Smooth muscle cell (in vitro differentiated cells): ENCODE measurements around the gene POLG2. TPM values are rescaled to one million over a fixed set of nuclear protein-coding genes. Genes with fewer than 3 reads are reported as not detected.

Experiments used
- DNase-seq: peaks from one replicate; lab custom pipeline; 2025; ENCODE audit not compliant: unreplicated experiment; lab: John Stamatoyannopoulos, UW
- H2AFZ ChIP-seq: fragments of 200-600 bp; sonication (generic); 2 replicates; pipeline ENCODE4 v1.6.0; 2016; ENCODE audit warnings: antibody characterized with exemption, low read depth, mild to moderate bottlenecking
- H3F3A ChIP-seq: fragments of 200-600 bp; sonication (generic); 2 replicates; pipeline ENCODE4 v1.6.0; 2017; ENCODE audit warnings: antibody characterized with exemption, low read depth
- H3K27ac ChIP-seq: fragments of 200-600 bp; sonication (generic); 2 replicates; pipeline ENCODE4 v1.5.1; 2016; ENCODE audit warnings: low read depth, mild to moderate bottlenecking
- H3K27me3 ChIP-seq: fragments of 200-600 bp; sonication (generic); 2 replicates; pipeline ENCODE4 v1.6.1; 2016; ENCODE audit warnings: low read depth, mild to moderate bottlenecking
- H3K36me3 ChIP-seq: fragments of 200-600 bp; sonication (generic); 2 replicates; pipeline ENCODE4 v1.5.1; 2016; ENCODE audit warnings: low read depth
- H3K4me1 ChIP-seq: fragments of 200-600 bp; sonication (generic); 2 replicates; pipeline ENCODE4 v1.5.1; 2016; ENCODE audit warnings: low read depth
- H3K4me2 ChIP-seq: fragments of 200-600 bp; sonication (generic); 2 replicates; pipeline ENCODE4 v1.6.0; 2016; ENCODE audit warnings: mild to moderate bottlenecking
- H3K4me3 ChIP-seq: fragments of 200-600 bp; sonication (generic); 2 replicates; pipeline ENCODE4 v1.5.1; 2016; ENCODE audit warnings: mild to moderate bottlenecking
- H3K79me2 ChIP-seq: fragments of 200-600 bp; sonication (generic); 2 replicates; pipeline ENCODE4 v1.6.0; 2016; ENCODE audit warnings: low read depth, mild to moderate bottlenecking
- H3K9ac ChIP-seq: fragments of 200-600 bp; sonication (generic); 2 replicates; pipeline ENCODE4 v1.6.0; 2016; ENCODE audit warnings: low read depth
- H3K9me3 ChIP-seq: fragments of 200-600 bp; sonication (generic); replicated peaks from 2 replicates; pipeline ENCODE4 v1.5.1; 2016; ENCODE audit warnings: low read depth
- H4K20me1 ChIP-seq: fragments of 200-600 bp; sonication (generic); 2 replicates; pipeline ENCODE4 v1.6.0; 2016; ENCODE audit warnings: low read depth
- WGBS: methylation state at CpG from one replicate; pipeline ENCODE4 v1.1.7; 2016; ENCODE audit warnings: low lambda C conversion rate; 5-methylcytosine and 5-hydroxymethylcytosine counted together
- polyA plus RNA-seq: library from polyadenylated mRNA; unstranded; fragments of >200 nt; fragmentation: Nextera tagmentation; extraction: Ambion mirVana; gene quantifications from 2 replicates; pipeline ENCODE4 v1.2.1, GENCODE V29; 2016
- total RNA-seq: library from RNA; depleted of rRNA; stranded (reverse); fragments of >200 nt; gene quantifications from 2 replicates; pipeline ENCODE4 v1.2.3, GENCODE V29; 2014
- TF ChIP-seq, protein P1 (sequence below): fragments of 200-600 bp; sonication (generic); IDR thresholded peaks from 2 replicates; pipeline ENCODE4 v1.5.1; 2017; ENCODE audit warnings: borderline replicate concordance, mild to moderate bottlenecking, antibody characterized with exemption; ENCODE audit not compliant: insufficient read depth, poor library complexity, severe bottlenecking

POLG2 gene
- total and polyA plus RNA-seq, 2 experiments from 2014 or later, result 8.0 to 22.6 TPM

DNA sequence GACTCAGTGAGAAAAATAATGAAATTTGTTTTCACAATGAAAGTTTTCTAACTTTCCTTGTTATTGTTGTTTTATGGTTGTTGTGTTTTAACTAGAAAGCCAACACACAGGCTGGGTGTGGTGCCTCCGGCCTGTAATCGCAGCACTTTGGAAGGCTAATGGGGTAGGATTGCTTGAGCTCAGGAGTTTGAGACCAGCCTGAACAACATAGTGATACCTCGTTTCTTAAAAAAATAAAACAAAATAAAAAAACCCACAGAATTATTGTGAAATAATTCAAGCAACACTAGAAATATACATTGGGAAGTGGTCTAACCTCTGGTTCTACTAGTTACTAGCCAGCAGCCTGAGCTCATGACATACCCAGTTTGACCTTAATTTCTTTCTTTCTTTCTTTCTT, 47.3 kb downstream of the POLG2 start:
- no peak overlapping the region for H3K4me3 ChIP-seq
- H3K9ac ChIP-seq, result no peak overlapping the region
- H3F3A ChIP-seq, result no peaks in the 10 kb centered on the region
- H3K4me2 ChIP-seq, result no peak overlapping the region
- WGBS, result 89% methylated on average over 3 of the region's 3 CpGs
- TF ChIP-seq, protein P1, sequence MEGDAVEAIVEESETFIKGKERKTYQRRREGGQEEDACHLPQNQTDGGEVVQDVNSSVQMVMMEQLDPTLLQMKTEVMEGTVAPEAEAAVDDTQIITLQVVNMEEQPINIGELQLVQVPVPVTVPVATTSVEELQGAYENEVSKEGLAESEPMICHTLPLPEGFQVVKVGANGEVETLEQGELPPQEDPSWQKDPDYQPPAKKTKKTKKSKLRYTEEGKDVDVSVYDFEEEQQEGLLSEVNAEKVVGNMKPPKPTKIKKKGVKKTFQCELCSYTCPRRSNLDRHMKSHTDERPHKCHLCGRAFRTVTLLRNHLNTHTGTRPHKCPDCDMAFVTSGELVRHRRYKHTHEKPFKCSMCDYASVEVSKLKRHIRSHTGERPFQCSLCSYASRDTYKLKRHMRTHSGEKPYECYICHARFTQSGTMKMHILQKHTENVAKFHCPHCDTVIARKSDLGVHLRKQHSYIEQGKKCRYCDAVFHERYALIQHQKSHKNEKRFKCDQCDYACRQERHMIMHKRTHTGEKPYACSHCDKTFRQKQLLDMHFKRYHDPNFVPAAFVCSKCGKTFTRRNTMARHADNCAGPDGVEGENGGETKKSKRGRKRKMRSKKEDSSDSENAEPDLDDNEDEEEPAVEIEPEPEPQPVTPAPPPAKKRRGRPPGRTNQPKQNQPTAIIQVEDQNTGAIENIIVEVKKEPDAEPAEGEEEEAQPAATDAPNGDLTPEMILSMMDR, result no peak
- no peaks in the 10 kb centered on the region for H4K20me1 ChIP-seq
- no peak for DNase-seq
- no peak overlapping the region for H3K27ac ChIP-seq
- no peak overlapping the region for H2AFZ ChIP-seq
- no peaks in the 10 kb centered on the region for H3K4me1 ChIP-seq
- H3K79me2 ChIP-seq, result no peaks in the 10 kb centered on the region
- no peaks in the 10 kb centered on the region for H3K36me3 ChIP-seq
- H3K27me3 ChIP-seq, result no peaks in the 10 kb centered on the region
- H3K9me3 ChIP-seq, result no peaks in the 10 kb centered on the region

DNA sequence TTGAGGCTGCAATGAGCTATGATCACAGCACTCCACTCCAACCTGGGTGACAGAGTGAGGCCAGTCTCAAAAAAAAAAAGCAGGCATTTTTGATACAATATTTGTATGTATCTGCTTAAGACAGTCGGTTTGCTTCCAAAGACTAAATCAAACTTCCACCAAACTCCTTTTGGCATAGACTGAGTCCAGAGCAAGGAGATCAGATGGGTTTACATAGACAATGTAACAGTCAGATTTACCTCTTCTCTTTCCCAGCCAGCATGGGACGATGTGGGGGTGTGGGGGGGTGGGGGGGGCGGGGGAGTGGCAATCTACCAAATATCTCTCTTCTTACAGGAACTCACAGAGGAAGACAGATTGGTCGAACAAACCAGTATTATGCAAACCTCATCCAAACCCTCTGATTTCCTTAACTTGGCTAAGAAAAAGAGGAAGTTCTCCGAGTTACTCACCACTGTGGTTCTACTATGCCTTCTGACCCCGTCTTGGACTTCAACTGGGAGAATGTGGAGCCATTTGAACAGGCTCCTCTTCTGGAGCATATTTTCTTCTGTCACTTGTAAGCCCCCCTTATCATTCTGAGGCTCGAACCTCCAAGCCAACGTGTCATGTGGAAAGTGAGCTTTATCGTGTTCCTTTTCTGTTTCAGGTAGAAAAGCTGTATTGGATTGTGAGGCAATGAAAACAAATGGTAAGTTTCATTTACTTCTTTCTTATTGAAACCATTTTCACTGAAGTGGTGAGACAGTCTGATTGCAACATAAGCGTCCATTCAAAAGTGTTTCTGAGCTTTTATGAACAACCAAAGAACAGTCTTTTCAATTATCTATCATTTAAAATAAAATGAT, 48.0 kb downstream of the POLG2 start, which contains the start of gene MILR1:
Gene MILR1 (plus strand): TSS at position 451 of the 848 bp plus-strand sequence. CDS start 54 bp downstream, at position 505.
- no peak for DNase-seq
- Histone ChIP-seq H3K4me2 (peak within 1 kb of the TSS; percentile 31), H4K20me1 (no peaks in the 10 kb centered on the region), H3K36me3 (no peaks in the 10 kb centered on the region), H2AFZ (peak within 1 kb of the TSS; percentile 62), H3K4me3 (no peak within 1 kb of the TSS), H3K9ac (no peak within 1 kb of the TSS), H3K4me1 (no peaks in the 10 kb centered on the region), H3K27me3 (no peaks in the 10 kb centered on the region), H3K27ac (no peak within 1 kb of the TSS), H3K79me2 (no peaks in the 10 kb centered on the region), H3F3A (no peaks in the 10 kb centered on the region), H3K9me3 (no peaks in the 10 kb centered on the region)
- TF ChIP-seq, protein P1, result no peak
- 63% methylated on average over 10 of the region's 10 CpGs for WGBS

DNA sequence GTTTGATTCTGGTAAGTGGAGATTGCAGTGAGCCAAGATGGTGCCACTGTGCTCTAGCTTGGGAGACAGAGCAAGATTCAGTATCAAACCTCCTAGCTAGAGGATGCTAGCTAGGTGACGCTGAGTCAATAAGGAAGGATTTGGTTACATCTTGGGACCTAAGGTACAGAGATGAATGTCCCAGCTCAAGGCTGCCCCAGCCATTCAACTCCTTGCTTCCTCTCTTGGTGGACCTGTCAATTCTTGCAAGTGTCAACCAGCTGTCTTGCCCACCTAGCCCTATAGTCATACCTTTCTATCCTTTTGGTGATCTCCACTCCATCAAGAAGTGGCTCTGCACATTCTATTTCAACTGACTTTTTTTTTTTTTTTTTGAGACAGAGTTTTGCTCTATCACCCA, 49.3 kb downstream of the POLG2 start:
- TF ChIP-seq, protein P1, result no peak

More for the DNA sequence above, 49.3 kb downstream of the POLG2 start:
- no peaks in the 10 kb centered on the region for H3K27me3 ChIP-seq
- WGBS, result 91% methylated on average over 1 of the region's 1 CpG
- no peaks in the 10 kb centered on the region for H3K9me3 ChIP-seq
- H4K20me1 ChIP-seq, result no peaks in the 10 kb centered on the region
- H3K4me2 ChIP-seq, result no peak overlapping the region
- DNase-seq, result no peak
- no peak overlapping the region for H2AFZ ChIP-seq
- no peak overlapping the region for H3K9ac ChIP-seq
- no peak overlapping the region for H3K4me3 ChIP-seq
- no peaks in the 10 kb centered on the region for H3K4me1 ChIP-seq
- no peaks in the 10 kb centered on the region for H3K79me2 ChIP-seq
- no peak overlapping the region for H3K27ac ChIP-seq
- no peaks in the 10 kb centered on the region for H3F3A ChIP-seq
- H3K36me3 ChIP-seq, result no peaks in the 10 kb centered on the region
